K562 (cell line): Measurements from ENCODE around the gene SRGAP3. TPM values are rescaled to one million over a fixed set of nuclear protein-coding genes. Genes with fewer than 3 reads are reported as not detected.

ENCODE experiments used
- ARID2 ChIP-seq: fragments of 450-650 bp; IDR thresholded peaks from 2 replicates; pipeline ENCODE4 v1.6.1; 2017; ENCODE audit warnings: antibody characterized with exemption, mild to moderate bottlenecking
- ATF1 ChIP-seq, 2 experiments: fragments of 450-650 bp in 1 of 2; IDR thresholded peaks; 2 replicates each; pipeline ENCODE4 v1.6.1; 2016; ENCODE audit warnings: missing compliant biosample characterization in 1 of 2, missing genetic modification characterization in 1 of 2
- BRCA1 ChIP-seq, 2 experiments: fragments of 450-650 bp in 1 of 2; sonication (generic) in 1 of 2; formaldehyde crosslinking in 1 of 2; IDR thresholded peaks; 2 replicates each; pipeline versions ENCODE4 v1.5.0 to v1.6.1; 2017 to 2020; ENCODE audit warnings: mild to moderate bottlenecking in 1 of 2, missing genetic modification reagents in 1 of 2
- CBX5 ChIP-seq: IDR thresholded peaks from 2 replicates; pipeline ENCODE4 v1.6.1; 2014; ENCODE audit warnings: low read depth, borderline replicate concordance
- EP400 ChIP-seq: fragments of 450-650 bp; IDR thresholded peaks from 2 replicates; pipeline ENCODE4 v1.6.1; 2017; ENCODE audit warnings: antibody characterized with exemption, mild to moderate bottlenecking, moderate library complexity
- GABPA ChIP-seq: fragments of 200-800 bp; sonication (Bioruptor generic); conservative IDR thresholded peaks from 2 replicates; pipeline ENCODE4 v1.6.1; 2016; ENCODE audit warnings: low read depth, missing genetic modification characterization, missing compliant biosample characterization
- HBP1 ChIP-seq: fragments of 450-650 bp; formaldehyde crosslinking; IDR thresholded peaks from 2 replicates; pipeline ENCODE4 v1.4.0; 2022; ENCODE audit warnings: missing genetic modification characterization
- HDAC2 ChIP-seq: fragments of 450-650 bp; IDR thresholded peaks from 2 replicates; pipeline ENCODE4 v1.6.1; 2016; ENCODE audit warnings: mild to moderate bottlenecking
- HMBOX1 ChIP-seq: sonication (generic); IDR thresholded peaks from 2 replicates; pipeline ENCODE4 v1.6.1; 2016
- MAFK ChIP-seq: IDR thresholded peaks from 2 replicates; pipeline ENCODE4 v1.6.1; 2011; ENCODE audit warnings: low read length, improper control_type of control experiment
- MECOM ChIP-seq: fragments of 250-450 bp; sonication (Bioruptor Pico); IDR thresholded peaks from 2 replicates; pipeline ENCODE4 v1.8.0; 2022; ENCODE audit warnings: inconsistent platforms
- RBBP5 ChIP-seq: fragments of 200-600 bp; sonication (generic); IDR thresholded peaks from 2 replicates; pipeline ENCODE4 v1.6.1; 2012; ENCODE audit warnings: borderline replicate concordance, mild to moderate bottlenecking, low read length, control low read depth, inconsistent platforms; ENCODE audit not compliant: insufficient read depth, poor library complexity, severe bottlenecking
- SNIP1 ChIP-seq: fragments of 450-650 bp; IDR thresholded peaks from 2 replicates; pipeline ENCODE4 v1.7.1; 2017; ENCODE audit warnings: low read depth, mild to moderate bottlenecking
- SOX6 ChIP-seq: fragments of 450-650 bp; IDR thresholded peaks from 2 replicates; pipeline ENCODE4 v1.6.1; 2014; ENCODE audit warnings: mild to moderate bottlenecking
- SPI1 ChIP-seq: IDR thresholded peaks from 2 replicates; pipeline ENCODE4 v1.6.1; 2011; ENCODE audit warnings: low read depth, low read length, control low read depth, borderline replicate concordance
- VEZF1 ChIP-seq: fragments of 200-800 bp; sonication (Bioruptor generic); IDR thresholded peaks from 2 replicates; pipeline ENCODE4 v1.6.1; 2017; ENCODE audit warnings: missing genetic modification characterization, missing compliant biosample characterization
- ZNF12 ChIP-seq: sonication (generic); formaldehyde crosslinking; IDR thresholded peaks from 2 replicates; pipeline ENCODE4 v1.4.0; 2020; ENCODE audit warnings: mild to moderate bottlenecking, missing genetic modification reagents
- ZNF232 ChIP-seq: sonication (generic); formaldehyde crosslinking; IDR thresholded peaks from 2 replicates; pipeline ENCODE4 v1.8.0; 2022; ENCODE audit warnings: mild to moderate bottlenecking, missing genetic modification reagents
- ZNF253 ChIP-seq: fragments of 250-450 bp; sonication (Bioruptor Pico); conservative IDR thresholded peaks from 2 replicates; pipeline ENCODE4 v1.6.1; 2021; ENCODE audit warnings: mild to moderate bottlenecking
- ZNF263 ChIP-seq: sonication (generic); formaldehyde crosslinking; IDR thresholded peaks from 2 replicates; pipeline ENCODE4 v1.8.0; 2022; ENCODE audit warnings: mild to moderate bottlenecking, missing genetic modification reagents, borderline replicate concordance
- polyA plus RNA-seq, 8 experiments: library from polyadenylated mRNA; depleted of rRNA in 4 of 8; stranded (reverse) in 5 of 8; unstranded in 3 of 8; fragments of >200 nt; fragmentation: Nextera tagmentation in 2 of 8; fragmentation: Illumina TruSeq in 1 of 8; extraction: Ambion mirVana in 2 of 8; extraction: Trizol in 1 of 8; gene quantifications; 2 replicates each; pipeline versions ENCODE4 v1.2.1 to v1.2.3, GENCODE V29; 2011 to 2014; ENCODE audit warnings: inconsistent platforms in 1 of 8, missing spikeins in 1 of 8
- total RNA-seq, 7 experiments: library from RNA; depleted of rRNA in 6 of 7; stranded (reverse); fragments of >200 nt in 6 of 7; fragmentation: Illumina TruSeq in 2 of 7; extraction: Trizol in 2 of 7; gene quantifications; 2 replicates each; pipeline versions ENCODE4 v1.2.1 to v1.2.3, GENCODE V29; 2011 to 2021; ENCODE audit warnings: low replicate concordance in 1 of 7
- TF ChIP-seq, protein P1 (sequence below), 2 experiments: fragments of 450-650 bp; conservative IDR thresholded peaks; 2 replicates each; pipeline ENCODE4 v1.6.1; 2017; ENCODE audit warnings: mild to moderate bottlenecking in 2 of 2, moderate library complexity in 2 of 2
- TF ChIP-seq, protein P2 (sequence below): fragments of 450-650 bp; formaldehyde crosslinking; IDR thresholded peaks from 2 replicates; pipeline ENCODE4 v1.4.0; 2020; ENCODE audit warnings: mild to moderate bottlenecking

The SRGAP3 gene
- total and polyA plus RNA-seq, 9 of the 15 experiments (the other 6 are each of a cell fraction or from before 2014, with no cell fraction given): 0.11 to 0.85 (median 0.35) TPM; not detected in 2

- TF ChIP-seq HBP1 (no peak), VEZF1 (peak; percentile 77), ZNF12 (CRISPR knock-in tag) (peak; percentile 53; the same call in 1 of the 2 replicates), RBBP5 (peak; percentile 99), SNIP1 (no peak), GABPA (peak; percentile 90), MECOM (CRISPR knock-in tag) (no peak), SPI1 (no peak), HDAC2 (peak; percentile 83), MAFK (no peak; the same call in 1 of the 2 replicates), BRCA1 (IDR thresholded peaks at IDR 0.05) (no peak), BRCA1 (CRISPR knock-in tag; IDR thresholded peaks at IDR 0.05) (no peak), EP400 (peak; percentile 92), SOX6 (no peak), HMBOX1 (no peak), ZNF232 (CRISPR knock-in tag) (no peak), ZNF263 (CRISPR knock-in tag) (no peak), ATF1 (CRISPR knock-in tag; IDR thresholded peaks at IDR 0.05) (peak; percentile 94), ATF1 (tag; IDR thresholded peaks at IDR 0.05) (peak; percentile 100), ARID2 (no peak), ZNF253 (CRISPR knock-in tag) (no peak), CBX5 (no peak)
- TF ChIP-seq, protein P1, sequence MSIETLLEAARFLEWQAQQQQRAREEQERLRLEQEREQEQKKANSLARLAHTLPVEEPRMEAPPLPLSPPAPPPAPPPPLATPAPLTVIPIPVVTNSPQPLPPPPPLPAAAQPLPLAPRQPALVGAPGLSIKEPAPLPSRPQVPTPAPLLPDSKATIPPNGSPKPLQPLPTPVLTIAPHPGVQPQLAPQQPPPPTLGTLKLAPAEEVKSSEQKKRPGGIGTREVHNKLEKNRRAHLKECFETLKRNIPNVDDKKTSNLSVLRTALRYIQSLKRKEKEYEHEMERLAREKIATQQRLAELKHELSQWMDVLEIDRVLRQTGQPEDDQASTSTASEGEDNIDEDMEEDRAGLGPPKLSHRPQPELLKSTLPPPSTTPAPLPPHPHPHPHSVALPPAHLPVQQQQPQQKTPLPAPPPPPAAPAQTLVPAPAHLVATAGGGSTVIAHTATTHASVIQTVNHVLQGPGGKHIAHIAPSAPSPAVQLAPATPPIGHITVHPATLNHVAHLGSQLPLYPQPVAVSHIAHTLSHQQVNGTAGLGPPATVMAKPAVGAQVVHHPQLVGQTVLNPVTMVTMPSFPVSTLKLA (conservative IDR thresholded peaks at IDR 0.05): peak; percentile 71 to 91
- TF ChIP-seq, protein P2, sequence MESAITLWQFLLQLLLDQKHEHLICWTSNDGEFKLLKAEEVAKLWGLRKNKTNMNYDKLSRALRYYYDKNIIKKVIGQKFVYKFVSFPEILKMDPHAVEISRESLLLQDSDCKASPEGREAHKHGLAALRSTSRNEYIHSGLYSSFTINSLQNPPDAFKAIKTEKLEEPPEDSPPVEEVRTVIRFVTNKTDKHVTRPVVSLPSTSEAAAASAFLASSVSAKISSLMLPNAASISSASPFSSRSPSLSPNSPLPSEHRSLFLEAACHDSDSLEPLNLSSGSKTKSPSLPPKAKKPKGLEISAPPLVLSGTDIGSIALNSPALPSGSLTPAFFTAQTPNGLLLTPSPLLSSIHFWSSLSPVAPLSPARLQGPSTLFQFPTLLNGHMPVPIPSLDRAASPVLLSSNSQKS (CRISPR knock-in tag): no peak
Measured at GRCh38 chr3:8963137-8963853, 286.2 kb downstream of the SRGAP3 start, which contains the start of gene RAD18 (continued).
